Gastroesophageal sphincter (tissue), 4 donors: Measurements from ENCODE around the gene EFHD2. TPM values are rescaled to one million over a fixed set of nuclear protein-coding genes. Genes with fewer than 3 reads are reported as not detected.

Experiments used
- ATAC-seq: fragments of 150-250 bp; one replicate; pipeline ENCODE4 v1.9.1; 2016; ENCODE audit warnings: mild to moderate bottlenecking, moderate library complexity
- H3K27ac ChIP-seq, 4 donors: fragments of 200-600 bp; sonication (generic) in 3 of 4; 1 replicate in 3 of 4; 2 replicates in 1 of 4; pipeline ENCODE4 v1.5.1; 2016 to 2019
- H3K27me3 ChIP-seq: fragments of 200-600 bp; sonication (generic); one replicate; pipeline ENCODE4 v1.5.1; 2019
- H3K36me3 ChIP-seq, 2 donors: fragments of 200-600 bp; sonication (generic); one replicate each; pipeline ENCODE4 v1.5.1; 2019; ENCODE audit warnings: control low read depth in 1 of 2
- H3K4me1 ChIP-seq, 3 donors: fragments of 200-600 bp; sonication (generic); 1 replicate in 2 of 3; 2 replicates in 1 of 3; pipeline ENCODE4 v1.5.1; 2016 to 2019; ENCODE audit warnings: control low read depth in 2 of 3
- H3K4me3 ChIP-seq, 2 donors: fragments of 200-600 bp; sonication (generic); one replicate each; pipeline ENCODE4 v1.5.1; 2019; ENCODE audit warnings: mild to moderate bottlenecking in 1 of 2, moderate library complexity in 1 of 2
- H3K9me3 ChIP-seq, 3 donors: fragments of 200-600 bp; sonication (generic); one replicate each; pipeline ENCODE4 v1.5.1; 2017 to 2019; ENCODE audit warnings: control low read depth in 2 of 3
- EP300 ChIP-seq: sonication (generic); formaldehyde crosslinking; IDR thresholded peaks from one replicate; pipeline ENCODE4 v1.6.1; 2017; ENCODE audit warnings: antibody characterized with exemption, mild to moderate bottlenecking
- POLR2A ChIP-seq, 2 donors: fragments of 450-650 bp; IDR thresholded peaks; one replicate each; pipeline ENCODE4 v1.6.1; 2017; ENCODE audit warnings: antibody characterized with exemption in 2 of 2, mild to moderate bottlenecking in 2 of 2, moderate library complexity in 1 of 2
- POLR2AphosphoS5 ChIP-seq: sonication (generic); formaldehyde crosslinking; IDR thresholded peaks from one replicate; pipeline ENCODE4 v1.6.1; 2017; ENCODE audit warnings: antibody characterized with exemption
- WGBS, 2 donors: methylation state at CpG; one replicate each; pipeline ENCODE4 v1.1.5; 2018; ENCODE audit warnings: low coverage in 1 of 2; 5-methylcytosine and 5-hydroxymethylcytosine counted together
- total RNA-seq, 4 donors: library from RNA; depleted of rRNA; stranded (reverse); fragments of >200 nt; gene quantifications; one replicate each; pipeline ENCODE4 v1.1.0, GENCODE V29; 2016
- TF ChIP-seq, protein P1 (sequence below), 4 experiments: fragments of 200-600 bp in 2 of 4; fragments of 450-650 bp in 2 of 4; sonication (generic) in 1 of 4; IDR thresholded peaks; one replicate each; pipeline ENCODE4 v1.5.1; 2017 to 2019; ENCODE audit warnings: antibody characterized with exemption in 4 of 4, mild to moderate bottlenecking in 2 of 4, moderate library complexity in 2 of 4

EFHD2 gene
- total RNA-seq, 4 donors from 2014 or later = 26.3 to 60.7 (median 53.7) TPM

DNA sequence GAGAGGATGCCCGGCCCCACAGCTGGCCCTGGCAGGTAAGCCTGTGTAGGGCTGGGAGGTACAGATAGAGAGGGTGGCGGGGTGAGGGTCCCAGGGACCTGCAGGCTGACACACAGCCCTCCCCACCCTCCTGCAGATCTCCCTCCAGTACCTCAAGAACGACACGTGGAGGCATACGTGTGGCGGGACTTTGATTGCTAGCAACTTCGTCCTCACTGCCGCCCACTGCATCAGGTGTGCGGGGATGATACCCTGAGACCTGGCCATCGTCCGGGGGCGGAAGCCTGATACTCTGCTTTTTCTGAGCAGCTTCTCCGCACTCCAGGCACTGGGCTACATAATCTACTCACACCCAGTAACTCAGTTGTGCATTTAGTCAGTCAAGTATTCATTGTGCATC, 30.7 kb downstream of the EFHD2 start:
- Histone ChIP-seq H3K4me1 (no peaks in the 10 kb centered on the region), H3K9me3 (no peaks in the 10 kb centered on the region), H3K27ac (no peak overlapping the region), H3K27me3 (no peaks in the 10 kb centered on the region), H3K4me3 (no peak overlapping the region), H3K36me3 (no peaks in the 10 kb centered on the region)
- TF ChIP-seq POLR2AphosphoS5 = no peak
- no peak for TF ChIP-seq EP300
- no peak for TF ChIP-seq POLR2A (IDR thresholded peaks at IDR 0.05)
- TF ChIP-seq, protein P1, sequence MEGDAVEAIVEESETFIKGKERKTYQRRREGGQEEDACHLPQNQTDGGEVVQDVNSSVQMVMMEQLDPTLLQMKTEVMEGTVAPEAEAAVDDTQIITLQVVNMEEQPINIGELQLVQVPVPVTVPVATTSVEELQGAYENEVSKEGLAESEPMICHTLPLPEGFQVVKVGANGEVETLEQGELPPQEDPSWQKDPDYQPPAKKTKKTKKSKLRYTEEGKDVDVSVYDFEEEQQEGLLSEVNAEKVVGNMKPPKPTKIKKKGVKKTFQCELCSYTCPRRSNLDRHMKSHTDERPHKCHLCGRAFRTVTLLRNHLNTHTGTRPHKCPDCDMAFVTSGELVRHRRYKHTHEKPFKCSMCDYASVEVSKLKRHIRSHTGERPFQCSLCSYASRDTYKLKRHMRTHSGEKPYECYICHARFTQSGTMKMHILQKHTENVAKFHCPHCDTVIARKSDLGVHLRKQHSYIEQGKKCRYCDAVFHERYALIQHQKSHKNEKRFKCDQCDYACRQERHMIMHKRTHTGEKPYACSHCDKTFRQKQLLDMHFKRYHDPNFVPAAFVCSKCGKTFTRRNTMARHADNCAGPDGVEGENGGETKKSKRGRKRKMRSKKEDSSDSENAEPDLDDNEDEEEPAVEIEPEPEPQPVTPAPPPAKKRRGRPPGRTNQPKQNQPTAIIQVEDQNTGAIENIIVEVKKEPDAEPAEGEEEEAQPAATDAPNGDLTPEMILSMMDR (IDR thresholded peaks at IDR 0.05) = no peak
- ATAC-seq = no peak
- 91% methylated on average over 10 of the region's 13 CpGs; no CpG with 5 or more reads in 1 of the 2 donors for WGBS, 2 donors

DNA sequence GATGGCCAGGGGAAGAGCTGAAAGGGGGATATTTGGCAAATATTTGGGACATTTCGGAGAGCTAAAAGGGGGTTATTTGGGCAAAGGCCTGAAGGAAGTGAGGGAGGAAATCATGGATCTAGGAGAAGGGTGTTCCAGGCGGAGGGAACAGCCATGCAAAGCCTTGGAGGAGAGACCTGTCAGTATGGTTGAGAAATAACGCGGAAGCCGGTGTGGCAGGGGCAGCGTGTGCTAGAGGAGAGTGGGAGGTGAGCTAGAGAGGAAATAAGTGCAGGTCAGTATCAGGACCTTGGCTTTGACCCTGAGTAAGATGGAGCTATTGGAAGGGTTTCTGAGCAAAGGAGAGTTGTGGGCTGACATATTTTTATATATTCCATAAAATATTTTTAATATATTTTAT, 31.6 kb downstream of the EFHD2 start:
- TF ChIP-seq POLR2A (IDR thresholded peaks at IDR 0.05) (no peak), POLR2AphosphoS5 (no peak), EP300 (no peak)
- TF ChIP-seq, protein P1 (IDR thresholded peaks at IDR 0.05) = no peak
- 50 to 85% methylated on average over 4 to 6 of the region's 6 CpGs for WGBS, 2 donors
- no peaks in the 10 kb centered on the region for H3K27me3 ChIP-seq
- no peaks in the 10 kb centered on the region for H3K4me1 ChIP-seq
- H3K27ac ChIP-seq = no peak overlapping the region
- no peaks in the 10 kb centered on the region for H3K36me3 ChIP-seq
- H3K9me3 ChIP-seq = no peaks in the 10 kb centered on the region
- no peak overlapping the region for H3K4me3 ChIP-seq
- no peak for ATAC-seq

DNA sequence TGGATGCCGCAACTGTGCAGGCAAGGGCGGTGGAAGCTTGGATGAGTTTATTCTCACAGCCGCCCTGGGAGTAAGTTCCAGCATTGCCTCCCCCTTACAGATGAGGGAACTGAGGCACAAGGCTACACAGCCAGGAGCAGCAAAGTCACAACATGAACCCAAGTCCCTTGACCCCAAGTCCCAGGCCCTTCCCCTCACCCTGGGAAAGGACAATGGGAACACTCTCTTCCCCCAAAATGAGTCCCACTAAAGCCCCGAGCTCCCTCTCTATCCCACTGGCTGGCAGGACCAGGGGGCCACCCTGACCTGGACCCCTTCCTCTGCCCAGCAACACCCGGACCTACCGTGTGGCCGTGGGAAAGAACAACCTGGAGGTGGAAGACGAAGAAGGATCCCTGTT, 32.4 kb downstream of the EFHD2 start:
- no peaks in the 10 kb centered on the region for H3K27me3 ChIP-seq
- no peak for ATAC-seq
- no peaks in the 10 kb centered on the region for H3K9me3 ChIP-seq
- no peak overlapping the region for H3K4me3 ChIP-seq
- H3K36me3 ChIP-seq = no peaks in the 10 kb centered on the region
- 100% methylated on average over 1 of the region's 8 CpGs; no CpG with 5 or more reads in 1 of the 2 donors for WGBS, 2 donors
- H3K4me1 ChIP-seq = no peaks in the 10 kb centered on the region
- no peak for TF ChIP-seq POLR2A (IDR thresholded peaks at IDR 0.05)
- TF ChIP-seq POLR2AphosphoS5 = no peak
- no peak for TF ChIP-seq EP300
- TF ChIP-seq, protein P1 (IDR thresholded peaks at IDR 0.05) = no peak
- no peak overlapping the region for H3K27ac ChIP-seq

DNA sequence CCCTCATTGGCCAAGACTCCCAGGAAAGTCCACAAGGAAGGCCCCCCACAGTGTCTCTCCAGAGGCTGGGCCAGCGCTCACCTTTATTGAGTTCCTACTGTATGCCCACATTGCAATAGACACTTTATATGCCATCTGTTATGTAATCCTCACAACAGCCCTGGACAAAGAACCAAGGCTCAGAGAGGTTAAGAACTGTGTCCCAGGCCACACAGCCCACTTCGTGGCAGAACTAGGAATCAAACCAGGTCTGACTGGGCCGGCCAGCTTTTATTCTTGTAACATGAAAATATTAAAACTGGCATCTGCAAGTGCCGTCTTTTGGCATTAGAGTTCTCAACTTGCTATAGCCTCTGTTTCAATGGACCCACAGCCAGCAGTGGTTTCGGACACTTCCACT, 33.1 kb downstream of the EFHD2 start:
- Histone ChIP-seq H3K4me3 (no peak overlapping the region), H3K9me3 (no peaks in the 10 kb centered on the region), H3K27me3 (no peaks in the 10 kb centered on the region), H3K4me1 (no peaks in the 10 kb centered on the region), H3K36me3 (no peaks in the 10 kb centered on the region), H3K27ac (no peak overlapping the region)
- TF ChIP-seq POLR2AphosphoS5 (no peak), POLR2A (IDR thresholded peaks at IDR 0.05) (no peak), EP300 (no peak)
- TF ChIP-seq, protein P1 (IDR thresholded peaks at IDR 0.05) = no peak
- WGBS, 2 donors = 85 to 94% methylated on average over 4 to 5 of the region's 5 CpGs
- ATAC-seq = no peak

DNA sequence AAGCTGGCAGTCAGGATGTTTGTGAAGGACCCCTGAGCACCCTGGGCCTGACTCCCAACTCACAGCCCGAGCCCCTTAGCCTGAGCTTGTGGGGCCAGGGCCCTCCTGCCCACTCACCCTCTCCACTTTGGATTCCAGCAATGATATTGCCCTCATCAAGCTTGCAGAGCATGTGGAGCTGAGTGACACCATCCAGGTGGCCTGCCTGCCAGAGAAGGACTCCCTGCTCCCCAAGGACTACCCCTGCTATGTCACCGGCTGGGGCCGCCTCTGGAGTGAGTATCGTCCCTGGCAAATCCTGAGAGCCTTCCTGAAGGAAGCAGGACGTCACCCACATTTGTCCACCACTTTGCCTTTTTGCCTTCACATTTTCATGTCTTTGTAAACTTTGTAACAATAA, 33.6 kb downstream of the EFHD2 start:
- Histone ChIP-seq H3K4me1 (no peaks in the 10 kb centered on the region), H3K27me3 (no peaks in the 10 kb centered on the region), H3K27ac (no peak overlapping the region), H3K9me3 (no peaks in the 10 kb centered on the region), H3K36me3 (no peaks in the 10 kb centered on the region), H3K4me3 (no peak overlapping the region)
- 55 to 85% methylated on average over 2 to 5 of the region's 5 CpGs for WGBS, 2 donors
- no peak for ATAC-seq
- no peak for TF ChIP-seq POLR2AphosphoS5
- TF ChIP-seq, protein P1 (IDR thresholded peaks at IDR 0.05) = no peak
- no peak for TF ChIP-seq POLR2A (IDR thresholded peaks at IDR 0.05)
- no peak for TF ChIP-seq EP300
